ENCODE measurements around the gene IRS1.

Gene IRS1

GRCh38 chr2:226716126-226716525 lies 83.5 kb downstream of the IRS1 start:
- no peak for DNase-seq

GRCh38 chr2:226715347-226715990 lies 84.2 kb downstream of the IRS1 start:
- DNase-seq = no peak

GRCh38 chr2:226712941-226713340 lies 86.7 kb downstream of the IRS1 start:
- no peak for DNase-seq

GRCh38 chr2:226711606-226712296 lies 87.9 kb downstream of the IRS1 start:
- DNase-seq = no peak

- no peak for DNase-seq
Measured at GRCh38 chr2:226707499-226707898, 92.1 kb downstream of the IRS1 start.

GRCh38 chr2:226705965-226706364 lies 93.7 kb downstream of the IRS1 start:
- DNase-seq = no peak

- no peak for DNase-seq
Measured at GRCh38 chr2:226705133-226705886, 94.3 kb downstream of the IRS1 start.

GRCh38 chr2:226703514-226703913 lies 96.1 kb downstream of the IRS1 start:
- DNase-seq = peak; percentile 91

GRCh38 chr2:226702376-226702775 lies 97.2 kb downstream of the IRS1 start:
- peak; percentile 7 for DNase-seq

- DNase-seq = no peak
Measured at GRCh38 chr2:226701052-226701451, 98.6 kb downstream of the IRS1 start.

- peak; percentile 47 for DNase-seq
Measured at GRCh38 chr2:226699321-226699720, 100.3 kb downstream of the IRS1 start.

GRCh38 chr2:226698671-226699070 lies 100.9 kb downstream of the IRS1 start:
- DNase-seq = no peak

GRCh38 chr2:226694586-226695284 lies 104.9 kb downstream of the IRS1 start:
- DNase-seq = no peak

GRCh38 chr2:226694149-226694548 lies 105.5 kb downstream of the IRS1 start:
- no peak for DNase-seq

- DNase-seq = no peak
Measured at GRCh38 chr2:226693521-226693920, 106.1 kb downstream of the IRS1 start.

- DNase-seq = no peak
Measured at GRCh38 chr2:226692521-226693126, 107.0 kb downstream of the IRS1 start.

GRCh38 chr2:226691255-226691654 lies 108.4 kb downstream of the IRS1 start:
- DNase-seq = no peak

- DNase-seq = peak; percentile 31
Measured at GRCh38 chr2:226690461-226691024, 109.1 kb downstream of the IRS1 start.

- DNase-seq = peak; percentile 60
Measured at GRCh38 chr2:226687641-226688253, 111.9 kb downstream of the IRS1 start.

- DNase-seq = no peak
Measured at GRCh38 chr2:226684563-226684959, 115.1 kb downstream of the IRS1 start.

GRCh38 chr2:226683944-226684562 lies 115.6 kb downstream of the IRS1 start:
- DNase-seq = no peak

- DNase-seq = no peak
Measured at GRCh38 chr2:226683196-226683595, 116.4 kb downstream of the IRS1 start.
